Measurements from ENCODE around the gene NTM.

The NTM gene

GRCh38 chr11:131745405-131745804 lies 375.0 kb downstream of the NTM start:
- no peaks in the 10 kb centered on the region for H3F3A ChIP-seq (ENCODE audit: control insufficient read depth, insufficient read depth)
- H3K27ac ChIP-seq (ENCODE audit: low read depth, low read length) = no peak overlapping the region
- TF ChIP-seq CTCF (IDR thresholded peaks at IDR 0.05; ENCODE audit: low read depth, low read length, poor library complexity, severe bottlenecking) (no peak), EZH2phosphoT487 (IDR thresholded peaks at IDR 0.05; ENCODE audit: borderline replicate concordance, low read length) (no peak)
- no peaks in the 10 kb centered on the region for H3K4me1 ChIP-seq (ENCODE audit: control insufficient read depth, low read length)
- H3K36me3 ChIP-seq (ENCODE audit: control insufficient read depth, low read length) = no peaks in the 10 kb centered on the region
- H3K79me2 ChIP-seq (ENCODE audit: control insufficient read depth, low read length) = no peaks in the 10 kb centered on the region
- H4K20me1 ChIP-seq (ENCODE audit: control insufficient read depth, insufficient read depth, low read depth, low read length) = no peaks in the 10 kb centered on the region
- H3K9me3 ChIP-seq (ENCODE audit: control insufficient read depth, insufficient read depth, low read length) = no peaks in the 10 kb centered on the region
- H3K4me2 ChIP-seq (ENCODE audit: low read length) = no peak overlapping the region
- H3K4me3 ChIP-seq (ENCODE audit: low read length) = no peak overlapping the region
- H3K9me2 ChIP-seq (replicated peaks; ENCODE audit: control insufficient read depth, low read length) = no peaks in the 10 kb centered on the region
- no peaks in the 10 kb centered on the region for H3K27me3 ChIP-seq (ENCODE audit: control insufficient read depth, low read length)

GRCh38 chr11:131746201-131746600 lies 375.8 kb downstream of the NTM start:
- H3K9me3 ChIP-seq (ENCODE audit: control insufficient read depth, insufficient read depth, low read length) = no peaks in the 10 kb centered on the region
- no peaks in the 10 kb centered on the region for H3F3A ChIP-seq (ENCODE audit: control insufficient read depth, insufficient read depth)
- no peak overlapping the region for H3K27ac ChIP-seq (ENCODE audit: low read depth, low read length)
- H3K4me3 ChIP-seq (ENCODE audit: low read length) = no peak overlapping the region
- no peaks in the 10 kb centered on the region for H3K36me3 ChIP-seq (ENCODE audit: control insufficient read depth, low read length)
- no peaks in the 10 kb centered on the region for H3K9me2 ChIP-seq (replicated peaks; ENCODE audit: control insufficient read depth, low read length)
- no peaks in the 10 kb centered on the region for H3K79me2 ChIP-seq (ENCODE audit: control insufficient read depth, low read length)
- no peaks in the 10 kb centered on the region for H4K20me1 ChIP-seq (ENCODE audit: control insufficient read depth, insufficient read depth, low read depth, low read length)
- TF ChIP-seq EZH2phosphoT487 (IDR thresholded peaks at IDR 0.05; ENCODE audit: borderline replicate concordance, low read length) (no peak), CTCF (IDR thresholded peaks at IDR 0.05; ENCODE audit: low read depth, low read length, poor library complexity, severe bottlenecking) (no peak)
- H3K27me3 ChIP-seq (ENCODE audit: control insufficient read depth, low read length) = no peaks in the 10 kb centered on the region
- H3K4me2 ChIP-seq (ENCODE audit: low read length) = no peak overlapping the region
- no peaks in the 10 kb centered on the region for H3K4me1 ChIP-seq (ENCODE audit: control insufficient read depth, low read length)

GRCh38 chr11:131748151-131749050 lies 378.0 kb downstream of the NTM start:
- Histone ChIP-seq H3F3A (ENCODE audit: control insufficient read depth, insufficient read depth) (no peaks in the 10 kb centered on the region), H4K20me1 (ENCODE audit: control insufficient read depth, insufficient read depth, low read depth, low read length) (no peaks in the 10 kb centered on the region), H3K9me3 (ENCODE audit: control insufficient read depth, insufficient read depth, low read length) (no peaks in the 10 kb centered on the region), H3K36me3 (ENCODE audit: control insufficient read depth, low read length) (no peaks in the 10 kb centered on the region), H3K4me2 (ENCODE audit: low read length) (no peak overlapping the region), H3K79me2 (ENCODE audit: control insufficient read depth, low read length) (no peaks in the 10 kb centered on the region), H3K9me2 (replicated peaks; ENCODE audit: control insufficient read depth, low read length) (no peaks in the 10 kb centered on the region), H3K4me1 (ENCODE audit: control insufficient read depth, low read length) (no peaks in the 10 kb centered on the region), H3K4me3 (ENCODE audit: low read length) (no peak overlapping the region), H3K27ac (ENCODE audit: low read depth, low read length) (no peak overlapping the region), H3K27me3 (ENCODE audit: control insufficient read depth, low read length) (no peaks in the 10 kb centered on the region)
- TF ChIP-seq EZH2phosphoT487 (IDR thresholded peaks at IDR 0.05; ENCODE audit: borderline replicate concordance, low read length) = no peak
- TF ChIP-seq CTCF (IDR thresholded peaks at IDR 0.05; ENCODE audit: low read depth, low read length, poor library complexity, severe bottlenecking) = peak; percentile 77
